Stimulated activated naive CD8-positive, alpha-beta T cell treated with anti-CD3 and anti-CD28 coated beads, Interleukin-15, Interleukin-2, amounts not matched to agents 100 U/mL and 50 U/mL, for 24 hours (primary cell): ENCODE data around the gene TBRG4.
"Not testable (repeated sequence)": the region's sequence is repeated elsewhere in the genome, so short reads cannot be mapped to it uniquely, and the experiment has no call there.

Source experiments
- ATAC-seq: fragments of 150-1000 bp; cut with Tn5 transposase; one replicate; pipeline ENCODE4 v1.10.0; 2021
- DNase-seq: peaks from one replicate; pipeline ENCODE4 v3.0.0; 2021

TBRG4 gene

DNA sequence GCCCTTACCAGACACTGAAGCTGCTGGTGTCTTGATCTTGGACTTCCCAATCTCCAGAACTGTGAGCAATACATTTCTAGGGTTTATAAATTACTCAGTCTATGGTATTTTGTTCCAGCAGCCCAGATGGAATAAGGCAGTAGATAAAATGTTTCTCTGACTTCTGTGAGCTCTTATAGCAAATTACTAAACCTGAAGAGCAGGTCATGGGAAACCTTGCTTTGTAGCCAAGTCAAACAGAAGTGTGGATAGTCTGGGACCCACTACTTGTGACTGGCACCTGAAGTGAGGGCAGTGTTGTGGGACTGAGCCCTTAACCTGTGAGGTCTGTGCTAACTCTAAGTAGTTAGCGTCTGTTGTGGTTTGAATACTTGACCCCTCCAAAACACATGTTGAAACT is 4.6 kb upstream of the TBRG4 start:
- DNase-seq (no peak), ATAC-seq (no peak)

DNA sequence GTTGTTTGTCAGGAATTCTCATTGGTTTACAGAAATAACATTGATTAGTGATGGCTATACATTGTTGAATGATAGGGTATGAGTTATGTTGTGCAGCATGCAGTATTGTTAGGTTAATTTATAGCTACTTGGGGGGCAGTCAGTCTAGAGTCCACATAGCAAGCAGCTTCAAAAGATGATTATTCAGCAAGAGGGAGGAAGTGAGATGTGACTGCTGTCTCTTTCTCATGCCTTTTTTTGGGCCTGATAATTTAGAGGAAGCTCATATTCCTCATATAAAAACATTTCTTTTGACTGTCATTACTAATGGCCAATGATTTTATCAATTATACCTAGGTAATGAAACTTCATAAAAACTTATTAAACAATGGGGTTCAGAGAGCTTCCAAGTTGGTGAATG is 3.4 kb upstream of the TBRG4 start:
- DNase-seq (no peak), ATAC-seq (no peak)

DNA sequence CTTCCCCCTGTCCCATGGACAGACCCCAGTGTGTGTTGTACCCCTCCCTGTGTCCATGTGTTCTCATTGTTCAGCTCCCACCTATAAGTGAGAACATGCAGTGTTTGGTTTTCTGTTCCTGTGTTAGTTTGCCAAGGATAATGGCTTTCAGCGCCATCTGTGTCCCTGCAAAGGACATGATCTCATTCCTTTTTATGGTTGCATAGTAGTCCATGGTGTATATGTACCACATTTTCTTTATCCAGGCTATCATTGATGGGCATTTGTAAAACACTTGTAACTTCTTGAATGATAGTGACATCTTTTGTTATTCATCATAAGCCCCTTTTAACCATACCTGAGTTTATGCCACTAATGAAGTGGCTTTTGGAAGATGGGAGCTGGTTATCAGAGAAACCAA is 2.8 kb upstream of the TBRG4 start:
- ATAC-seq, DNase-seq: not testable (repeated sequence)

DNA sequence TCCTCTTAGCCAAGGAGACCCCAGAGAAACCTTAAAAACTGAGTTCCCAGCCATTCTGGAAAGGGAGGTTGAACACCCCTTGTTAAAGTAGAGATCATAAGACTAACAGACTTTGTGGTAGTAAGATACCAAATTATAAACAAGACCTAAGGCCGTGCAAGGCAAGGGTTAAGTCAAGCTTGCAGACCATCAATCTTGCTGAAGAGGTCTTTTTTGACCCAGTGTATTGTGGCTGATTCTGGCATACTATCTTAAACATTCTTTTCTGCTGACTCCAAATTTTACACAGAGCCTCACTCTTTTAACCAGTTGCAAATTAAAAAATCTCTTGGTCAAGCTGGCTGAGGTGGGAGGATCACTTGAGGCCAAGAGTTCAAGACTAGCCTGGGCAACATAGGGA is 1.2 kb upstream of the TBRG4 start:
- no peak for DNase-seq
- no peak for ATAC-seq

DNA sequence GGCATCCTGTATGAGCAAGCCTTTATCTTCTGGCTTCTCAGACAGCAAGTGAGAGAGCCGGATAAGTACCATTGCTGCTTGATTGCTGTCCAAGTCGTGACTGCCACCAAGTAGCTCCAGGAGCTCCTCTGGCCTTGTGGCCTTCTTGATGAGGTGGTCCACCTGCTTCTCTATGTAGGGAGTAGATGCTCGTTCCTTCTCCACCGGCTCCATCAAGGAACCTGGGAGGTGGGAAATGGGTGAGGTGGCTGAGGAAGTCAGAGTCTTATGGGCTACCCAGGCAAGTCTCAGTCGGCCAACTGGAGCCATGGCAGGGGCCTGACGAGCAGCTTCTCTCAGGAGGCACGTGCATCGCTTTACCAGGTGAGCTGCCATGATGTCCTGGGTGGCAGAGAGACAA is 2.6 kb downstream of the TBRG4 start:
- DNase-seq (no peak), ATAC-seq (no peak)

DNA sequence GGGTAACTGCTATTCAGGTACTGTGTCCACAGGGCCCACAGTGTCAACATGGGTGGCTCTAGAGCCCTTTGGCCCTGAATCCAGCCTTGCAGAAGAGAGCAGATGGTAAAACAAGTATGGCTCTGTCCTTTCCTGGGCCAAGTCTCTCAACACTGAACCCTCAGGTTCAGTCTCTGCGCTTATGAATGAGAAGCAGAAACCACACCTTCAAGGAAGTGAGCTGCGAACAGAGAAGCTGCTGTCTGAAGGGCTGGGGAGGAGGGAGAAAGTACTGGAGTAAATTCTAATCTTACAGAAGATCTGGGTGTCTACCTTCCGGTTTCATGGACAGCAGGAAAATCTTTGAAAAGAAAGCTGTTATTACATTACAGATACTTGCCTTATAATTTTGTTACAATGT is 4.1 kb downstream of the TBRG4 start:
- no peak for DNase-seq
- no peak for ATAC-seq

DNA sequence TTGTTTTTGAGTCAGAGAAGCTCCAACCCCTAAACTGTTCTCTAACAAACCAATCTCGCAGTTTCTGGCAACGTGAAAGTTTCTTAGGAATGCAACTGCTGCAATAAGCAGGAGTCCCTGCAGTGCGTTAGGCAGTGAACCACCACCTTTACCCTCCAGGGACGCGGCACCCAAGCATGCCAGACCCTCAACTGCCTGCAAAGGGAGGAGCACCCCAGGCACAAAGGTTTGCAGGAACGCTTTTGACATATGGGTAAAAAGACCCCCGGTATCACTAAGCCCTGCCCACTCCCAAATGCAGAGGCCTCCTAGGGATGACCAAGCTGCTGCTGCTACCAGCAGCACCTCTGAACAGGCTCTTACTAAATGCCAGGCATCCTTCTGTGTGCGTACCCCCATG is 4.7 kb downstream of the TBRG4 start:
- DNase-seq, result no peak
- ATAC-seq, result no peak

DNA sequence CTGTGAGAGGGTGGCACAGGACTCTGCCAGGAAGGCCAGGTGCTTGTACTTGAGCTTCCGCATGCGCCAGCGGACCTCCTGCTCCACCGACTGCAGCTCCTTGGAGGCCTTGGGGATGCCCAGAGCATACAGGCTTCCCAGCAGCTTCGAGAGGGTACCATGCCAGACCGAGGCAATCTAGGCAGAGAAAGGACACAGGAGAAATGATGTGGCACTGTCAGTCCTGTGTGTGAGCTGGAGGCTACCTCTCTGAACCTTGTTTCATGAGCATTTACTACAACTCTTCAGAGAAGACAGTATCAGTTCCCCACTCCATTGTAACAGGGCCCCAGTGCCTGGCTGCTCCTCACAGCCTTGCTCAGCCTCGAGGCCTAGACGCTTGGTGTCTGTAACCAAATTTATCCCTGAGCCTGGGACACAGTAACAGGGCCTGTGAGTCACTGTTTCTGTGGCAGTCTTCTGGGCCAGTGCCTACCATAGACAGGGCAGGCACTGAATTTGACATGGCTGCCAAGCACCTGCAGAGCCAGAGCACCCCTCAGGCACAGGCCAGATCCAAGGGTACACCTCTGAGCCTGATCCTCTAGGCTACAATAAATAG is 5.8 kb downstream of the TBRG4 start:
- DNase-seq (no peak), ATAC-seq (peak; percentile 63)

DNA sequence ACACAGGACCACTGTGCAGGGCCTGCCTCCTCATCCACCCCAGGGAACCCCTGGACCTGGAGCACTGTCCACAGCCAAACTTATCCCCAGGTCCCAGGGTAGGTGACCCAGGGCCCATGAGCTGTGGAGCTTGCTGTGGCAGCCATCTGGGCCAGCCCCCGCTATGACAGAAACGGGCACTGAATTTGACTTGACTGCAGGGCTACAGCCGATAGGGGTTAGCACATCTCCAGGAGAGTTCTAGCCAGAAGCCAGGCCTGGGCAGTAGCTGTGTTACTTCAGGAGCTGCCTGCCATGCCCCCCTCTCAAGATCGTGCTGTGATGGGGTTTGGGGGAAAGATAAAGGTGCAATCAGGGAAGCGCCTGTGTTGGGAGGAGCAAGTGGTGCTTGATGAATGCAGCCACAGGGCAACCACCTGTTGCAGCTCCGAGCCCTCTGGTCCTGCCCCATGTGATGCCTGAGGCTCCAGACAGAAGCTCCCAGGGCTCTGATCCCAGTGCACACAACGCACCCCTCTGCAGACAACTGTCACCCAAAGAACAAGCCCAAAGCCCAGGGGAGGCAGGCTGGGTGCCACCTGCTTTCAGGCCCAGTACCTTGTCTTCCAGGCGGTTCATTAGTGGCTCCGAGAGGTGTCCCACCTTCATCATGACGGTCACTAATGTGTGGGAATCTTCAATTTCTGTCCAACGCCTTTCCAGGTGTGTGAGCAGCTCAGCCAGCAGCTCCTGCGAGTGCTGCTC is 6.5 kb downstream of the TBRG4 start:
- DNase-seq, result no peak
- ATAC-seq, result no peak

DNA sequence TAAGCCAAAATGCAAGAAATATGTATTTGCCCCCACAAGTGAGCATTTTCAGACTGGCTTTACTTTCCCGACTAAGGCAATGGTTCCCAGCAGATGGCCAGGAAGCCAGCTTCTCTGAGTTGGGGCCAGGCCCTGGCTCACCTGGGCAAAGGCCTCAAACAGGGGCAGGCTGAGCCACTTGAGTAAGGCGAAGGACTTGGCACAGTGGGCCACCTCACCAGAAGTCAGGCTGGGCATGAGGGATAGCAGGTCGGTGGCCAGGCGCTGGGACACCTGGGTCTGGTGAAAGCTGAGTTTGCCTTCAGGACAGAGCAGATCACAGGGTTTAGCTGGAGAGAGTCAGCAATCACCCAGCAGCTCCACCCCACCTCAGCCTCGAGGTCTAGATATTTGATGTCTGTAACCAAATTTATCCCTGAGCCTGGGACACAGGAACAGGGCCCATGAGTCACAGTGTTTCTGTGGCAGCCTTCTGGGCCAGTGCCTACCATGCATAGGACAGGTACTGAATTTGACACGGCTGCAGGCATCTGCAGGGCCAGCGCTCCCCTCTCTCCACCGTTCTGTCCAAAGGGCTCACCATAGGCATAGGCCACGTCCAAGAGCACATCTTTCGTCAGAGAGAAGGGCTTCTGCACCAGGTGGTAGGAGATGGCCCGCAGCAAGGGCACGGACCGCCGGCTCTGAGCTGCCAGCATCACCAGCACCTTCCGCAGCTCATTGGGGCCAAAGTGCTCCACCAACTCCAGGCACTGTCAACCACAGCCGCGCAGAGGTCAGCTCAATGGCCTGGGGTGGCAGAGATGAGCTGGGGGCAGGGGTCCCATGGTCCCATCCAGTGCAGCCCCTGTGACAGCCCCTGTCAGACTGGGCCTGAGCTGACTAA is 7.3 kb downstream of the TBRG4 start:
- DNase-seq (no peak), ATAC-seq (no peak)

DNA sequence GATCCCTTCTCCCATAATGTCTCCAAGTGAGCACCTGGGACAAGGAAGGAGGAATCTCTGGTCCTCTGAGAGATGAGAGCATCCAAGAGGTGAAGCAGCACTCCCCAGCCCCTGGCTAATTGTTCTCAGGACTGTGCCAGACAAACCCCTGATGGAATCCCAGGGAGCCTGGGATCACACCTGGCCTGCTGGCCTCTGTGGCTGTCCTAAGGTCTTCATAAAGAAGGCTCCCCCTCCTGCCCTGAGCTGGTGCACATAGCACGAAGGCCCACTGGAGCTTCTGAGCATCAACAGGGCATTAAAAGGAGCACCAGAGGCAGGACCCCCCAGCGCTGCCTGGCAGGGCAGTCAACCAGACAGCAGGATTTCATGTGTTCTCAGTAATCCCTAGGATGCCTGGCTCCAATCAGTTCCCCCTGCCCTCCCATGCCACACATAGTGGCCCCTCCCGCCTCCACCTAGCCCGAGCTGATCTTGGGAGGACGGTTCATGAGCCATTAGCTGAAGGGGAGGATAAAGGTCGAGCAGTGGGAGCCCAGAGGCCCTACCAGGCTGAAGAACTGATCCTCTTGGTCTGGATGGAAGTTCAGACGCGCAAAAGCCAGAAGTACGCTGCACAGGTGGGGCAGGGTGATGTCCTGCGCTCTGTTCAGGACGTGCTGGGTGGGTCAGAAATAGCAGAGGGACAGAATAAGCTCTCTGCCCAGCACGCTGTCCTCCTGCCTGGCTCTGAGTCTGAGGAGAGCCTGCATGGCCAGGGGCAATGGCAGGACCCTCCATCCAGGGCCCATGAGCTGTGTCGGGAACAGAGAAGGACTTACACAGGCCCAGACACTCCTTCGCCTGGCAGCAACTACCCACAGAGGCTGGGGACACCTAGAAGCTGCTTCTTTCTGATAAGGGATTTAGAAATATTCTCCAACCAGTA is 8.4 kb downstream of the TBRG4 start:
- no peak for ATAC-seq
- no peak for DNase-seq

DNA sequence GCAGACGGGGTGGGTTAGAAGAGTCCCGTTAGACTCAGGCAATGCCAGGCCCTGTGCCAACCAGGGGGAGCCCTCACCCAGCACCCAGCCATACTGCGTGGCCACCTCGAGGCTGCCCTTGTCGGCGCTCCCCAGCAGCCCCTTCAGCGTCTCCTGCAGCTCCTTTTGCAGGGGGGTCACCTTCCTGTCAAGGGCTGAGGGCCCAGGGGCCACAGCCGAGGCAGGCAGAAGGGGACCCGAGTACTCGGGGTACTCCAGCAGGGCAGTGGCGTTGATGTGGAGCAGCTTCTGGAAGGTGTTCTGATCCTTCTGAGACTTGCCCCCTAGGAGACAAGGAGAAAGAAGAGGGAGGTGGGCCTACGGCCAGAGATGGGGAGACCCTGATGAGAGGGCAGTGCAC is 9.7 kb downstream of the TBRG4 start:
- no peak for DNase-seq
- ATAC-seq, result no peak

DNA sequence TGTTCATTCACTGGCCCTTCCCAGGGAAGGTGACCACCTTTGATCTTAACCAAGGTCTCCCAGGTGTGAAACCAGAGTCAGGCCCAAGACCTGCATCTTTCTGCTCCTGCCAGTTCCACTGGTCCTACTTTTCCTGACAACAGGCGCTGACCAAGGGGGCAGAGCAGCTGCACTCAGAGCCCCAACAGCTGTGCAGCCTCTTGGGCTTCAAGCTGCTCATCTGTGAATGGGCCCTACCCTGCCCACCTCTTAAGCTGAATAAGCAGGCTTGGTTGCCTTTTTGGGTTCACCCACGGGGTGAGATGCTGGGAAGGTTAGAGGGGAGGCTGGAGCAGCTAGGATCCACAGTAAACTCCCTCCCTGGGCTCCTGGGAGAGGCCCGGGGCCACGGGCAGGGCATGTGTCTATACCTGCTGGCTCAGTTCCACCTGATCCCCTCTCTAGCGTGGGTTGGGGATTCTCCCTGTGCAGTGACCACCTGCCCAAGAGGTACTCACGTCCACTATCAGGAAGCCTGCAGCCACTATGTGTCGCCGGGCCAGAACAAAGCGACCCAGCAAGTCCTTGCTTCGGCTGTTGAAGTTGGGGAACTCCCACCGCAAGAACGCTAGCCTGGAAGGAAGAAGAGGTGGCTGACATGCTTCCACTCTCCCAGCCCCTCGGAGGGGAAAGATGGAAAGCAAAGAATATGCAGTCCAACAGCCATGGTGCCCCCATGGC is 10.6 kb downstream of the TBRG4 start:
- no peak for ATAC-seq
- DNase-seq, result no peak

DNA sequence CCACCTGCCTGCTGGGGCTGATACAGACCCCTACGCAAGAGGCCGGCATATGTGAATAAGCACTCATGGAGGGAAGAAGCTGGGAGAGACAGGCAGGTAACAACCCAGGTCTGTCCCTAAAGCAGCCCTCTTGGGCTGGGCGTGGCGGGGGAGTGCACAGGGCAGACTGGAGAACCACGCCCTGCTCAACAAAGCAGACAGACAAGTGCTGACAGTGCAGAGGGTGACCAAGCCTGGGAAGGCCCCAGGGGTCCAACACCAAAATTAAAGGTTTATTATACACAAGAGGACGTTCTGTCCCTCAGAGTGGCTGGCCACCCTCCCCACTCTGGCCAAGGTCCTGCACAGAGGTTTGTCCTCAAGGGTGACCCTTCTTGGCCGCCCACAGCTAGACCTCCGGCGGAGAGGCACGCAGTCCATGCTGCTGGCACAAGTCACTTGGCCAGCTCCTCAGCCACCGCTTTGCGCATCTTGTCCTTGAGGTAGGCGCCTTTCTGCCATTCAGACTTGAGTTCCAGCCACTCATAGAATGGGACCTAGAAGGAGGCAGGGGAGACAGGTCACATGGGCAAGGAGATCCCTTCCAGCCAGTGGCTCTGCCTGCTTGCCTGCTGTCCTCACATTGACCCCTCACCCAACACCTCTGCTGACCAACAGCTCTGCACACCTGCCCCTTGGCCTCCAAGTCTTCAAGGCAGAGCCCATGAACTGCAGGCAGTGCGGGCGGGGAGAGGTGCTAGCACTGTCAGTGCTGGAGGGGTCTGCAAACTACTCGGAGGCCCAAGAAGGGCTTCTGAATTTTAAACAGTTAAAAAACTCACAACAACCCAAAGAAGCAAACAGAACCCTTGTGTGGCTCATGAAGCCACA is 11.4 kb downstream of the TBRG4 start:
- DNase-seq (no peak), ATAC-seq (no peak)

DNA sequence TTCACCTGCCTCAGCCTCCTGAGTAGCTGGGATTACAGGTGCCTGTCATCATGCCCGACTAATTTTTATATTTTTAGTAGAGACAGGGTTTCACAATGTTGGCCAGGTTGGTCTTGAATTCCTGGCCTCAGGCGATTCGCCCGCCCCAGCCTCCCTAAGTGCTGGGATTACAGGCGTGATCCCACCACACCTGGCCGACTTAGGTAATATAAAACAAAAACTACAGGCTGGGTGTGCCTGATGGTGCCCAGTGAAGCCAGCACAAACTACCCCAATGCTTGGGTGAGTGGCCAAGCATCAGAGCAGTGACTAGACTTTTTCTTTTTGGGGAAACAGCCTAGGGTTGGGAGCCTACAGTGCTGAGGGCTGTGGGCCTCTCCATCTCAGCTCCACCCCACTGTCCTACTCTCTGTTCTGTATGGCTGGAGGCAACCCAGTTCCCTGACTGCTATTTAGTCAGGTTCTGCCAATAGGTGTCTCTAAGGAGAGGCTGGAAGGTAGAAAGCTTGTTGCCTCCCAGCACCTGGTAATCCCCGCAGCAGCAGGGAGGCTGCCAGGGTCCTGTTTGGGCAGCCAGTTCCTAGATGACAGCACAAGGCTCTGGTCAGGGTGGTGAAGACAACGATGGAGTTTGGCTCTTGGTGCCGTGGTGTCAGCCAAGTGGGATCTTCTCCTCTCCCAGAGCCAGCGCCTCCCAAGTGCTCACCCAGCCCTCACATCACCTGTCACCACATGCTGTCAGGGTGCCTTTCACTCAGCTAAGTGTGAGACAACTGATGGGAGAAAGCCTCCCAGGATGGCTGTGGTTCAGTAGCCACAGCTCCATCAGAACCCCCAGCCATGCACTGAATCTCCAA is 12.3 kb downstream of the TBRG4 start:
- DNase-seq (no peak), ATAC-seq (peak; percentile 8)

DNA sequence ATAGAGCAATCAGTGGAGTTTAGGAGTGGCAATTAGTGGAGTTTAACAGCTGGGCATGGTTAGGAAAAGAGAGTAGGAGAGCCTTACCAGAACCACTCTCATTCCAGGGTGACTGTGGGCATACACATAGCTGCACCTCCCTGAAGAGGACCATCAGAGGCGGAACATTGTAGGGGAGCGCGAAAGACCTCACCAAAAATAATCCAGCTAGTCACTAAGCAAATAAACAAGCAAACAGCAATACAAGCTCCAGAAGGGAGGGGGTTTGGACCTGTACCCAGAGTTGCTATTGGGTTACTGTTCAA is 18.6 kb downstream of the TBRG4 start:
- ATAC-seq, result no peak
- DNase-seq, result no peak

DNA sequence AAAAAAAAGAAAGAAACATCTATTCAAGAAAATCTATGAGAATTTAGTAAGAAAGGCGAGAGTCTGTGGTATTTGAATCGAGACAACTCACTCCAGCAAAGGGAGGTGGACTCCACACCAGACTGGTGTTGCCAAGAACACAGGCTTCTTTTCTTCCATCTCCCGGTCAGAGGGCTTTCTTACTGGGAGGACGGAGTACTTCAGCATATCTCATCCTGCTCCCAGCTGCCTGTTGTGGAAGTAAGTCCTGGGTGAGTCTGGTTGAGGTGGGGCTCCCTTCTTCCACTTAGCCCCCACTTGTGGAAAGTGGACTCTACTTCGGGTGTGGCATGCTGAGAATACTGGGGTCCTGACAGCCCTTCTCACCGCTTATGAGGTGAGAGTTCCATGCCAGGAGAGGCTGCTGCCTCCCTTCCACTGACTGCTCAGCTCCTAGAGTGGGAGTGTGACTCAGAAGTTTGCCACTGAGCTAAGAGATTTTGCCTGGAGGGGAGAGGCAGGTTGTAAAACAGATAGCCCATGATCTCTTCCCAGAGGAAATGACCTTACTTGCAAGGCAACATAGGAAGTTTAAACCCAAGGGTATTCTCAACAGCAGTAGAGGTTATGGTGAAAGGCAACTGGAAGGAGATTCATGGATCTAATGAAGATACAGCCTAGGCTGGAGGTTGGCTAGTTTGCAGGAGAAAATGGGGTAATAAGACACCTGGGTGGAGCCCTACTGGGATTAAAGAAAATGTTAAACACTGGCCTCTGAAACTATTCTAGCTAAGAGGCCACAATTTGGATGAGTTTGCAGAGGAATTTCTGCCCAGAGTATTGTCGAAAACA is 19.2 kb downstream of the TBRG4 start:
- no peak for ATAC-seq
- no peak for DNase-seq

DNA sequence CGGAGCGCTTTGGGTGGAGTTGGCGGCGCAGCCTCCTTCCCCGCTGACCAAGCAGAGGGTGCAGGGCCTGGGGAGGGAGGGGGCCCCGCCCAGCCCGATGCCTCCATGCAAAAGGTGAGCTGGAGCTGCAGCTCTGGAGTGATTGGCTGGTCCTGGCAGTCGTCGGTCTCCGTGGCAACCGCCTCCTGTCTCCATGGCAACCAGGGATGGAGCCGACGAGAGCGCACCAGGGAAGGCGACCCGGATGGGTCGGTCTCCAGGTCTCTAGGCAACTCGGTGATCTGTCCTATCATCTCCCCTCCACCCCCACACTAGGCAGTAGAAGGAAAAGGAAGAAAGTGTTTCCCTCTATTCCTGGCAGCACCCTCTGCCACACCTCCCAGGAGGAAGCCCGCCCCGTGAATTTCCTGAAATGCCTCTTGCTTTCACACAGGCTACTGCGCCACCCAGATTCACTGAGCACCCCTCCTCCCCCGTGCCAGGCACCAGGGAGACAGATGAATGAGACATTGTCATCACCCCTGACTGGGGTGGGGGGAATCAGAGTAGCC is 22.1 kb downstream of the TBRG4 start:
- ATAC-seq (peak; percentile 56), DNase-seq (peak; percentile 77)
